GM19043 (cell line): ENCODE data around the gene COX5A.

Source experiments
- ATAC-seq: cut with Tn5 transposase; IDR thresholded peaks from one replicate; pipeline ENCODE4 v1.9.1; 2021; ENCODE audit warnings: low read depth; ENCODE audit not compliant: unreplicated experiment

The COX5A gene

DNA sequence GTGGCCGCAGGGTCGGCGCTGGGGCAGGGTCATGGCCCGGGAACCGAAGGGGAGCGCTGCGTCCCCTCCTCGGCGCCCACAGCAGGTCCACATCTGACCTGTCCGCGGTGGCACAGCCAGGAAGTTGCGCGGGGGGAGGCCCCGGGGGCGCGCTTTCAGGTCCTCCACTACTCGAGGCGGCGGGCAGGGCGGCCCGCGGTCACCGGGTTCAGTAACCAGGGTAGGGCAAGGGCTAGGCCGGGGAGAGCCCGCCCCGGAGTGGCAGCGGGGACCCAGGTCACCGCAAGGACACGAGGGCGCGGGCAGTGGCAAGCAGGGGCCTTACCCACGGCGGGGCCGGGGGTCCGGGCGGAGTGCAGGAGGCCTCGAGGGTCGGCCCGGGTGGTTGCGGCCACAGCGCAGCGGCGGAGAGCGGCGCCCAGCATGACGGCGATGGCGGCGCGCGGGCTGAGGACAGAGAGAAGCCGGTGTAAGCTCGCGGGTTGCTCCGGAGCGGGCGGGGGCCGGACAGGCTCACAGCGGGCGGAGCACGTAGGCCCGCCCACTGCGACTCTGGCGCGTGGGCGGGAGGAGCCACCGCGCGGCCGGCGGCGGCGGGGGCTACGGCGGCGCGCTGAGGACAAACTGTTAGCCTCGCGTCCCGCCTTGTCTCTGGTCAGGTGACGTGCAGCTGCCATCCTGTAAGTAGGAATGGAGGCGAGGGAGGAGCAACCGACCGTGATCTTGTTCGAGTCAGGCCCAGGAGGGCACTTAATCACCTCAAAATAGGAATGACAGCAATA lies at the start of gene COX5A:
COX5A (minus strand) TSS at position 484 of the 782 bp plus-strand sequence; CDS start at position 425, 59 bp downstream.
- peak; percentile 87 for ATAC-seq

- no peak for ATAC-seq
Measured at GRCh38 chr15:74983725-74984231, 45.9 kb upstream of the COX5A start.

DNA sequence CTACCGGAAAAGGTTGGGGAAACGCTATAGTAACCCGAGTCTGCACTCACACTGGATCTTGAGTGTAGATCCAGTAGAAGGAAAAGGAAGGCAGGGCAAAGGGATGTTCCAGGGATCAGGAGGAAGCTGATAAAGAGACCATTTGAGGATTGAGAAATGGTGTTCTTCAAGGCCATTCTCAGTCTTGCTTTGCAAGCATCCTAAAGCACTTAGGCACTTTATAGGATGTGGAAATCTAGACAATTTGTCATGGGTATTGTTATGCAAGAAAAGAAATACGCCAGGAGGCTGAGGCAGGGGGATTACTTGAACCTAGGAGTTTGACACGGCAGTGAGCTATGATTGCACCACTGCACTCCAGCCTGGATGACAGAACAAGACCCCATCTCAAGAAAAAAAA lies 44.3 kb upstream of the COX5A start:
- no peak for ATAC-seq

DNA sequence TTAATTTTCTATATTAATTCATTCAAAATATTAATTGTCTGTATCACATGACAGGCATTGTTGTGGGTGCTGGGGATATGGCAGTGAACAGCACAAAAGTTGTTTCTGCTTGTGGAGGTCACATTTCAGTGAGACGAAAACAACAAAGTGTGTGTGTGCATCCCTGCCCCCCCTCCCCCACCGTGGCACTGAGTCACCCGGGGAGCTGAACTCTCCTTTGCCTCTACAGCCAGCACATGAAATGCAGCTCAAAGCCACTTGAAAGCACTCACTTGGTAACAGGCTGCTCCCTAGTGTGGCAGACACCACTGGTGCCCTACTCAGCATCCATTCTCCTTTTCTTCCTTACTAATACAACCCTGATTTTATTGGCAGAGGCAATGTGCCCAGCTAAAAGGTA lies 40.6 kb upstream of the COX5A start:
- no peak for ATAC-seq

DNA sequence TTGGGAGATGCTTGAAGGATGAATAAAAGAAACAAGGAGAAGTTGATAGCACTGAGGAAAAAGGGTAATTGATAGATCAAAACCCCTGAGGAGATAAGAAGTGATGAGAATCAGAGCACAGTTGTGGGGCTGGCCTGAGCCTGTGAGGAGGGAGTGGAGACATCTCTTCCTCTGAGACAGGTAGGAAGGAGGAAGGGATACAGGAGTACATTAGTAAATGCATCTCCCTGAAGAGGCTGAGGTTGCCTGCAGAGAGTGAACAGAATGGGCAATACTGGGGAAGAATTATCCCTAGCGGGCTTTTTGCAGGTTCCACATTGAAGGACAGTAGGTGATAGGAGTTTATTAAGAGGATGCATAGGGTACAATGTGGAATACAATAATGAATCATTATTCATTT lies 40.2 kb upstream of the COX5A start:
- no peak for ATAC-seq

GRCh38 chr15:74977599-74977998 lies 39.7 kb upstream of the COX5A start:
- no peak for ATAC-seq

- no peak for ATAC-seq
Measured at GRCh38 chr15:74976159-74976558, 38.3 kb upstream of the COX5A start.

GRCh38 chr15:74967670-74968069 lies 29.8 kb upstream of the COX5A start:
- ATAC-seq = no peak

DNA sequence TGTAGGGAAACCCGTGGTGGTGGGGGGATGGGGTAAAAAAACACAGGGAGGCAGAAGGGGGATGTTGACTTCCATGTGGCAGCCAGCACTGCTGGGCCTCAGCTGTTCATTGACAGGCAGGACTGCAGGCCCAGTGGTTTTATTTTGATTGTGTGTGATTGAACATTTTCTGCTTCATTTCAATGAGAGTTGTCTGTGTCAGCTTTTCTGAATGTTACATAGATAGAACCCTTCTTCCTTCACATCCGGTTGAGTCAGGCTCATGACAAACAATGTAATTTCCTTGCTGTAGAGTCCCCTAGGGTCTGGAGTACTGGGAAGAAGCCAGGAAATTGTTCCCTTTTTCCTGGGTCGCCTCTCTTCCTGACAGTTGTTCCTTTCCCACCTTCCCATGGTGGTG lies 26.9 kb upstream of the COX5A start:
- no peak for ATAC-seq

DNA sequence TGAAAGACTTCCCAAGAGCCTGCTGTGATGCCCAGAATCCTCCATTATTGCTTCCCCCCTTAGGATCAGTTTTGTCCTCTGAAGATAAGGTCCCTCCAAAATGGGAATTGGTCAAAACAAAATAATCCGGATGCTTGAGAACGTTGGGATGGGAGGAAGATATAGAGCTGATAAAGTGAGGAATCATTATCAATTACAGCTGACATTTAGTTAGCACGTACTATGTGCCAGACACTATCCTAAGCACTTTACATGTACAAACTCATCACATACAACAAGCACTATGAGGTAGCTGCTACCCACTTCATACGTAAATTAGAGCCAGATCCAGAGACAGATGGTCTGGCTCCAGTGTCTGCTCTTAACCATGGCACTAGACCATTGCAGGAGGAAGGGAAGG lies 25.3 kb upstream of the COX5A start:
- ATAC-seq = no peak

GRCh38 chr15:74962671-74963070 lies 24.8 kb upstream of the COX5A start:
- ATAC-seq = no peak

DNA sequence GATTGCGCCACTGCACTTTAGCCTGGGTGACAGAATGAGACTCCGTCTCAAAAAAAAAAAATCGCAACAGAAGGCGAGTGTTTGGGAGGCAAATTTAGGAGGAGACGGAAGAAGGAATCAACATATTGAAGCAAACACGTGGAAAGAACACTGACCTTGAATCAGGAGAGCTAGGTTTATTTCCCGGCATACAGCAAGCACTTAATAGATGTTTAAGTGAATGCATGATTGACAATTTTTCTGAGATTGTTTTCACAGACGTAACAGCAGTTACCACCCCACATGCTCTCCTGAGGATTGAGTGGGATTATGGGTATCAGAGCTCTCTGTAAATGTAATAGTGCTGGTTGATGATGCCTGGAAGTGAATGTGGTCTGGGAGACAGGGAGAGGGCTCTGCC lies 24.3 kb upstream of the COX5A start:
- no peak for ATAC-seq

GRCh38 chr15:74961616-74962015 lies 23.7 kb upstream of the COX5A start:
- ATAC-seq = no peak

GRCh38 chr15:74960995-74961588 lies 23.2 kb upstream of the COX5A start:
- no peak for ATAC-seq

GRCh38 chr15:74960286-74960685 lies 22.4 kb upstream of the COX5A start:
- no peak for ATAC-seq

DNA sequence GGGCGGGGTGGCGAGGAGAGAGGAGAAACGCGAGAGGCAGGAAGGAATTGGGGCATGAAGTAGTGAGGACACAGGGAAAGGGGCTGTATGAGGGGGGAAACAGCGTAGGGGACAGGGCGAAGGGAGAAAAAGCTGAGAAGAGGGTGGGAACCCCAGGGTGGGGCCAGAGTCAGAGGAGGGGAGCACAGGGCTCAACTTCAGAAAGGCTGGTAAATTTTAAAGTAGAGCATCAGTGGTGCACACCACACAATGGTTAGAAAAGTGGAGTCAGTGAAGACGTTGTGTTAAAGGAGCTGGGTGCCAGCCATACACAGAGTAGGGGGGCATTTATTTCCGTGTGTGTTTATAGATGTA lies 21.7 kb upstream of the COX5A start:
- no peak for ATAC-seq

GRCh38 chr15:74958908-74959585 lies 21.2 kb upstream of the COX5A start:
- ATAC-seq = no peak

DNA sequence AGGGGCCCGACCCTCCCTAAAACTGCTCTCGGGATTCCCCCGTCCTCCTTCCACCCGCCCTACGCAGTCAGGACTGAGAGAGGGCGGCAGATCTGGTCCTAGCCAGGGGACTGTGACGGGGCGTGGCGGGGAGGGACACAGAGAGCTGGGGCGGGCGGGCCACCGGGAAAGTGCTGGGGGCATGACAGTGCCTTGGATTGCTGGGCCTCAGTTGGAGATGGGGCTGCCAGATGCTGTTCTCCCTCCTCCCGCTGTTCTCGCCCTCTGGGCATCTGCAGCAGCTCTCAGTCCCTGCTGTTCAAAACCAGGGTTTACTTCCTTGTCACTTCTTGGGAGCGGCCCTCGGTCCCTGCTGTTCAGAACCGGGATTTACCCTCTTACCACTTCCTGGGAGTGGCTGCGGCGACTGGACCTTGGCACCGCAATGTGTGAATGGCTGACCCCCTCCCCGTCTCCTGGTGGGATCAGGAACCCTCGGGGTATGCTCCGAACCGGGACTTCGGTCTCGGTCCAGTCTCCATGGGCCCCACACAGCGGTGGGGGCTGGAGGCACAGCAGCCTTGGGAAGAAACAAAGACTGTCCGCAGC lies 20.5 kb upstream of the COX5A start:
- no peak for ATAC-seq

- no peak for ATAC-seq
Measured at GRCh38 chr15:74957476-74958035, 19.7 kb upstream of the COX5A start.

DNA sequence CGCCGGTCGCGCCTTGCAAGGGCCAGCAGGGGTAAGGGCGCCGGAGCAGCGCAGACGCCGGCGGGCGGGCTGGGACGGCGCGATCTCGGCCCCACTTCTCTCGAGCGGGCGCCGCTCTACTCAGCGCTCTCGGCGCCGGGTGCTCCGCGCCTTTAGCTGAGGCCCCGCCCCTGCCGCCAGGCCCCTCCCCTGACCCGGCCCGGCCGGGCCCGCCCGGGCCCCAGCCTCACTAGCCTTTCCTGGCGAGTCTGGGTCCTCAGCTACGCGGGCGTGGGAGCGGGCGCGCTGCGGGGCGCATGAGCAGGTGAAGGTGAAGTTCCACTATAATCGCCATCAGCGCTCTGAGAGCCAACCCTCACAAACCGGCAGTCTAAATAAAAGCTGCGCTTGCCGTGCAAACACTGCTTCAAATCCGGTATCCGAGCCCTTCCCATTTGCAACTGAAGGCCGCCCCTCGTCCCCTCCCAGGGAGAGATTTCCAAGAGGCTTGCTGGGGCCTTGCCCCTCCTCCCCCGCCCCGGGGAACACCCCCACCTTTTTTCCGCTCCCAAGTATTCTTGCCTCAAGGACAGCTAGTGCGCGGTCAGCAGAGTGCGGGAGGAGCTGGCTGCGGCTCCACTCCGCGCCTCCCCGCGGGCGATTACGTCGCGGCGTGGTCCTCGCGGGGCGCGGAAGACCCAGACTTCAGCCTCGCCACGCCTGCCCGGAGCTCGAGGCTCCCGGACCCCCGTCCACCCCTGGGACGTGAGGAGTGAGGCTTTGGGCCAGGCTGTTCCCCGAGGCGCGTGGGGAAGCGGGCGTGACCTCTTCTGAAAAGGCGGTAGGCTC lies 19.0 kb upstream of the COX5A start, which contains the start of gene RPP25:
RPP25 (minus strand) TSS at position 125 of the 828 bp plus-strand sequence. CDS start 189 bp downstream, outside the sequence.
- ATAC-seq = peak; percentile 65
